Measurements from ENCODE around the gene EVL. TPM values are rescaled to one million over a fixed set of nuclear protein-coding genes. Genes with fewer than 3 reads are reported as not detected.

The EVL gene
- total and polyA plus RNA-seq, 10 of the 15 experiments (the other 5 are each of a cell fraction or from before 2014, with no cell fraction given) = 11.9 to 341 (median 89.8) TPM

DNA sequence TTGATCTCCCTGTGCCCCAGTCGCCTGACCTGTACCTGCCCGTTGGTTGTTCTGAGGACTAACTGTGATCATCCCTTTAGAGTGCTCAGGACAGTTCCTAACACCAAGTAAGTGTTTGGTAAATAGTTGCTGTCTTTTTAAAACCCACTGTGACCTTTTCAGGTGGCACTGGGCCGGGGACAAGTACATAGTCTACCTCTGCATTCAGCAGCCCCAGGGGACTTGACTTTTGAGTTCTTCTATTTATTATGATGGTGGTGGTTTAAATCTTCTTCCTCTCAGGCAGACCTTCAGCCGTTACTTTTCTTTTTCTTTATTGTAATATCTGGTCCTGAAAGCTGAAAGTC is 38.8 kb downstream of the EVL start (continued):
- TF ChIP-seq, protein P1, sequence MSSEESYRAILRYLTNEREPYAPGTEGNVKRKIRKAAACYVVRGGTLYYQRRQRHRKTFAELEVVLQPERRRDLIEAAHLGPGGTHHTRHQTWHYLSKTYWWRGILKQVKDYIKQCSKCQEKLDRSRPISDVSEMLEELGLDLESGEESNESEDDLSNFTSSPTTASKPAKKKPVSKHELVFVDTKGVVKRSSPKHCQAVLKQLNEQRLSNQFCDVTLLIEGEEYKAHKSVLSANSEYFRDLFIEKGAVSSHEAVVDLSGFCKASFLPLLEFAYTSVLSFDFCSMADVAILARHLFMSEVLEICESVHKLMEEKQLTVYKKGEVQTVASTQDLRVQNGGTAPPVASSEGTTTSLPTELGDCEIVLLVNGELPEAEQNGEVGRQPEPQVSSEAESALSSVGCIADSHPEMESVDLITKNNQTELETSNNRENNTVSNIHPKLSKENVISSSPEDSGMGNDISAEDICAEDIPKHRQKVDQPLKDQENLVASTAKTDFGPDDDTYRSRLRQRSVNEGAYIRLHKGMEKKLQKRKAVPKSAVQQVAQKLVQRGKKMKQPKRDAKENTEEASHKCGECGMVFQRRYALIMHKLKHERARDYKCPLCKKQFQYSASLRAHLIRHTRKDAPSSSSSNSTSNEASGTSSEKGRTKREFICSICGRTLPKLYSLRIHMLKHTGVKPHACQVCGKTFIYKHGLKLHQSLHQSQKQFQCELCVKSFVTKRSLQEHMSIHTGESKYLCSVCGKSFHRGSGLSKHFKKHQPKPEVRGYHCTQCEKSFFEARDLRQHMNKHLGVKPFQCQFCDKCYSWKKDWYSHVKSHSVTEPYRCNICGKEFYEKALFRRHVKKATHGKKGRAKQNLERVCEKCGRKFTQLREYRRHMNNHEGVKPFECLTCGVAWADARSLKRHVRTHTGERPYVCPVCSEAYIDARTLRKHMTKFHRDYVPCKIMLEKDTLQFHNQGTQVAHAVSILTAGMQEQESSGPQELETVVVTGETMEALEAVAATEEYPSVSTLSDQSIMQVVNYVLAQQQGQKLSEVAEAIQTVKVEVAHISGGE (CRISPR knock-in tag; IDR thresholded peaks at IDR 0.05) = no peak
- TF ChIP-seq IKZF1 (conservative IDR thresholded peaks at IDR 0.05) = no peak
- no peak for TF ChIP-seq SIX5 (IDR thresholded peaks at IDR 0.05; ENCODE audit: low read depth, low read length, severe bottlenecking)
- TF ChIP-seq JUNB (IDR thresholded peaks at IDR 0.05) = no peak
- TF ChIP-seq, protein P2, sequence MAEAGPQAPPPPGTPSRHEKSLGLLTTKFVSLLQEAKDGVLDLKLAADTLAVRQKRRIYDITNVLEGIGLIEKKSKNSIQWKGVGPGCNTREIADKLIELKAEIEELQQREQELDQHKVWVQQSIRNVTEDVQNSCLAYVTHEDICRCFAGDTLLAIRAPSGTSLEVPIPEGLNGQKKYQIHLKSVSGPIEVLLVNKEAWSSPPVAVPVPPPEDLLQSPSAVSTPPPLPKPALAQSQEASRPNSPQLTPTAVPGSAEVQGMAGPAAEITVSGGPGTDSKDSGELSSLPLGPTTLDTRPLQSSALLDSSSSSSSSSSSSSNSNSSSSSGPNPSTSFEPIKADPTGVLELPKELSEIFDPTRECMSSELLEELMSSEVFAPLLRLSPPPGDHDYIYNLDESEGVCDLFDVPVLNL (IDR thresholded peaks at IDR 0.05; ENCODE audit: low read depth, low read length) = no peak
- no peak for TF ChIP-seq ATF7 (IDR thresholded peaks at IDR 0.05; ENCODE audit: low read depth)

DNA sequence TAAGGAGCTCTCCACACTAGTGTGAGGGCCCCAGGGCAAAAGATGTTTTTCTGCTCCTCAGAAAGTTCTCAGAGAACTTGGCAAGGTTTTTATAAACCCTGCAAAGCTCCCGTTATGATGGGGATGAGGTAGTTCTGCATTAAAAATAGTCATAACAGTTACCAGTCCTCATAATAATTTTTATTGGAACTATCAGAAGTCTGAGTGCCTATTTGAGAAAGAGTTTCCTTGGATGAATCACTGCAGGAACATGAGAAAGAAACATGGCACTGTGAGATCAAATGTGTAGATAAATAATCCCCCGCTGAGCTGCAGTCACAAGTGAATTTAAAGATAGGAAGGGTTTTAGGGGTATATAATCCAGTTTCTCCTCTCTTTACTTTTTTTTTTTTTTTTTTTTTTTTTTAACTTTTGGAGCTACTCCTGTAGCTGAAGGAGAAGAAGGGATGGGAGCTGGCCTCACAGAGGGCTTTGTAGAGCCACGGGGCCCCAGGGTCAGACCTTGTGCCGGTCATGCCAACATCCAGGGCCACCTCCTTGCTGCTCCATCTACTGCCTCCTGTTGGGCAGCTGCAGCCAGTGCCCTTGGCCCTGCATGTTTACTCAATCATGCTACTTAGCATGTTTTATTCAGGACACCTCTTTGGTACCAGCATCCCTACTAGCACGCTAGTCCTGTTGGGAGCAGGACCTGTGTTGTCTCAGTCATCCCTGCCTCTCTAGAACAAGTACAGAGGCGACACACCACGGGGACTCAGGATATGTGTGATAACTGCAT is 39.5 kb downstream of the EVL start:
- FAIRE-seq = no peak
- H3K36me3 ChIP-seq (ENCODE audit: control insufficient read depth in 2 of 2, insufficient read depth in 2 of 2, low read length in 1 of 2) = peaks cover 27 to 48% of the 10 kb centered on the region in 2 experiments
- H3K9ac ChIP-seq (ENCODE audit: control insufficient read depth, insufficient read depth, low read length) = no peak overlapping the region
- H3K27ac ChIP-seq (ENCODE audit: control insufficient read depth, insufficient read depth) = no peak overlapping the region
- H3K9me3 ChIP-seq (replicated peaks; ENCODE audit: control insufficient read depth, insufficient read depth, low read length) = no peaks in the 10 kb centered on the region
- ChIA-PET CTCF (interaction anchor here (0.6 to 4.0 kb wide), 11 partner anchors 24 to 122 kb away, joined by 3 to 28 read pairs (median 4); no protein-coding TSS in a partner anchor), POLR2A (interaction anchor here (0.7 to 1.4 kb wide), 3 partner anchors 24 to 33 kb away, joined by 3 to 4 read pairs (median 4); no protein-coding TSS in a partner anchor), SMC1A (ENCODE audit: uncharacterized antibody, unreplicated experiment) (interaction anchor here (0.6 to 4.4 kb wide), 10 partner anchors 11 to 121 kb away, joined by 3 to 31 read pairs (median 4); no protein-coding TSS in a partner anchor), RAD21 (ENCODE audit: unreplicated experiment) (interaction anchor here (0.6 to 2.7 kb wide), 6 partner anchors 33 to 99 kb away, joined by 3 to 12 read pairs (median 6); no protein-coding TSS in a partner anchor)
- DNase-seq (ENCODE audit: low read depth, low spot score) = no peak
- no peaks in the 10 kb centered on the region for H3K27me3 ChIP-seq (replicated peaks in 1 of 2; ENCODE audit: control insufficient read depth in 2 of 2, insufficient read depth in 2 of 2, low read length in 1 of 2)
- intact Hi-C loops (cut with micrococcal nuclease; ENCODE audit: unreplicated experiment) = loop anchor here (5.0 kb wide), 1 partner anchor 88 kb away; no protein-coding TSS in a partner anchor
- no peak overlapping the region for H3K4me3 ChIP-seq
- no peak for ATAC-seq
- WGBS (ENCODE audit: insufficient coverage, insufficient replicate concordance, low lambda C conversion rate, missing lambda C conversion rate) = 83% methylated on average over 7 of the region's 7 CpGs
- no peaks in the 10 kb centered on the region for H4K20me1 ChIP-seq (ENCODE audit: control insufficient read depth, insufficient read depth)
- peaks cover 9% of the 10 kb centered on the region for H3K4me1 ChIP-seq (ENCODE audit: control insufficient read depth, insufficient read depth, low read length)
- TF ChIP-seq, protein P3, sequence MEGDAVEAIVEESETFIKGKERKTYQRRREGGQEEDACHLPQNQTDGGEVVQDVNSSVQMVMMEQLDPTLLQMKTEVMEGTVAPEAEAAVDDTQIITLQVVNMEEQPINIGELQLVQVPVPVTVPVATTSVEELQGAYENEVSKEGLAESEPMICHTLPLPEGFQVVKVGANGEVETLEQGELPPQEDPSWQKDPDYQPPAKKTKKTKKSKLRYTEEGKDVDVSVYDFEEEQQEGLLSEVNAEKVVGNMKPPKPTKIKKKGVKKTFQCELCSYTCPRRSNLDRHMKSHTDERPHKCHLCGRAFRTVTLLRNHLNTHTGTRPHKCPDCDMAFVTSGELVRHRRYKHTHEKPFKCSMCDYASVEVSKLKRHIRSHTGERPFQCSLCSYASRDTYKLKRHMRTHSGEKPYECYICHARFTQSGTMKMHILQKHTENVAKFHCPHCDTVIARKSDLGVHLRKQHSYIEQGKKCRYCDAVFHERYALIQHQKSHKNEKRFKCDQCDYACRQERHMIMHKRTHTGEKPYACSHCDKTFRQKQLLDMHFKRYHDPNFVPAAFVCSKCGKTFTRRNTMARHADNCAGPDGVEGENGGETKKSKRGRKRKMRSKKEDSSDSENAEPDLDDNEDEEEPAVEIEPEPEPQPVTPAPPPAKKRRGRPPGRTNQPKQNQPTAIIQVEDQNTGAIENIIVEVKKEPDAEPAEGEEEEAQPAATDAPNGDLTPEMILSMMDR (IDR thresholded peaks at IDR 0.05 in 2 of 3, conservative IDR thresholded peaks at IDR 0.05 in 1 of 3; ENCODE audit: control insufficient read depth in 2 of 3, extremely low read depth in 1 of 3, insufficient read depth in 1 of 3, low read depth in 3 of 3, low read length in 3 of 3) = peak in 2 of 3 experiments; percentile 13 to 15; a peak in 1 of 6 replicates
- TF ChIP-seq KDM1A (IDR thresholded peaks at IDR 0.05; ENCODE audit: borderline replicate concordance) = no peak
- no peak for TF ChIP-seq ZNF622 (IDR thresholded peaks at IDR 0.05)
- no peak overlapping the region for H3K4me2 ChIP-seq (ENCODE audit: control insufficient read depth, insufficient read depth)
- in situ Hi-C loops (cut with MboI) = no loop called here
- no peak overlapping the region for H2AFZ ChIP-seq (ENCODE audit: control insufficient read depth, low read depth, low read length)
- no TSS peak for BruUV-seq (replicated peaks)
- peaks cover 2% of the 10 kb centered on the region for H3K79me2 ChIP-seq (ENCODE audit: control insufficient read depth, insufficient read depth, low read length)

All from GM12878 (cell line).